ENCODE data around the gene MRPL37.

DNA sequence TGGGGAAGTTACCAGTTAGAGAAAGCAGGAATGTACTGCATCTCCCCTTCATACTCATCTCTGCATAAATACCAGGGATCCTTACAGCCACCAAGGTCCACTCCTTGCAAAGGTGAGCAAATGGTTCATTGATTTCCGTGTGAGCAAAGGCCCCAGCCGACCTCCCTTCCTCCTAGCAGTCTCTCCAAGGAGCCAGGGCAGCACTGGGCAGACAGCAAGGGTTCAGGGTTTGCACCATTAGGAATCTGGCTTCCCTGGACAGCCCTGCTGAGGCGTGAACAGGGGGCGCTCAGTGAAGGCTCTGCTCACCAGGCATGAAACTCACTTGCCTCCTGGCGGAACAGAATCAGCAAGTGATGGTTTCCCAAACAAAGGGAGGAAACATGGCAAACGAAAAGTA, 65.7 kb downstream of the MRPL37 start:
- TF ChIP-seq POLR2A (IDR thresholded peaks at IDR 0.05; ENCODE audit: low read depth, low read length) (no peak), EZH2 (IDR thresholded peaks at IDR 0.05; ENCODE audit: borderline replicate concordance, low read depth, low read length, severe bottlenecking) (no peak), GATA2 (IDR thresholded peaks at IDR 0.05; ENCODE audit: insufficient read depth, insufficient read length, low read depth, low read length) (no peak), POLR2AphosphoS5 (IDR thresholded peaks at IDR 0.05; ENCODE audit: insufficient read depth, low read depth, low read length) (no peak), JUN (IDR thresholded peaks at IDR 0.05; ENCODE audit: borderline replicate concordance, insufficient read depth, insufficient read length, low read depth) (no peak), MYC (IDR thresholded peaks at IDR 0.05; ENCODE audit: low read depth, low read length) (no peak), FOS (IDR thresholded peaks at IDR 0.05; ENCODE audit: borderline replicate concordance, insufficient read depth, low read length) (no peak)
- TF ChIP-seq, protein P1, sequence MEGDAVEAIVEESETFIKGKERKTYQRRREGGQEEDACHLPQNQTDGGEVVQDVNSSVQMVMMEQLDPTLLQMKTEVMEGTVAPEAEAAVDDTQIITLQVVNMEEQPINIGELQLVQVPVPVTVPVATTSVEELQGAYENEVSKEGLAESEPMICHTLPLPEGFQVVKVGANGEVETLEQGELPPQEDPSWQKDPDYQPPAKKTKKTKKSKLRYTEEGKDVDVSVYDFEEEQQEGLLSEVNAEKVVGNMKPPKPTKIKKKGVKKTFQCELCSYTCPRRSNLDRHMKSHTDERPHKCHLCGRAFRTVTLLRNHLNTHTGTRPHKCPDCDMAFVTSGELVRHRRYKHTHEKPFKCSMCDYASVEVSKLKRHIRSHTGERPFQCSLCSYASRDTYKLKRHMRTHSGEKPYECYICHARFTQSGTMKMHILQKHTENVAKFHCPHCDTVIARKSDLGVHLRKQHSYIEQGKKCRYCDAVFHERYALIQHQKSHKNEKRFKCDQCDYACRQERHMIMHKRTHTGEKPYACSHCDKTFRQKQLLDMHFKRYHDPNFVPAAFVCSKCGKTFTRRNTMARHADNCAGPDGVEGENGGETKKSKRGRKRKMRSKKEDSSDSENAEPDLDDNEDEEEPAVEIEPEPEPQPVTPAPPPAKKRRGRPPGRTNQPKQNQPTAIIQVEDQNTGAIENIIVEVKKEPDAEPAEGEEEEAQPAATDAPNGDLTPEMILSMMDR (IDR thresholded peaks at IDR 0.05; ENCODE audit: extremely low read depth in 1 of 2, insufficient read depth in 1 of 2, low read depth in 1 of 2, low read length in 2 of 2): no peak
- TF ChIP-seq, protein P2, sequence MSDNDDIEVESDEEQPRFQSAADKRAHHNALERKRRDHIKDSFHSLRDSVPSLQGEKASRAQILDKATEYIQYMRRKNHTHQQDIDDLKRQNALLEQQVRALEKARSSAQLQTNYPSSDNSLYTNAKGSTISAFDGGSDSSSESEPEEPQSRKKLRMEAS (IDR thresholded peaks at IDR 0.05; ENCODE audit: insufficient read depth, insufficient read length): no peak

Measured in endothelial cell of umbilical vein (primary cell).